HG03039 (cell line): ENCODE measurements around the gene CAMK1D.

Source experiments
- ATAC-seq: cut with Tn5 transposase; IDR thresholded peaks from one replicate; pipeline ENCODE4 v1.9.1; 2021; ENCODE audit warnings: mild to moderate bottlenecking, moderate library complexity; ENCODE audit not compliant: unreplicated experiment

The CAMK1D gene

DNA sequence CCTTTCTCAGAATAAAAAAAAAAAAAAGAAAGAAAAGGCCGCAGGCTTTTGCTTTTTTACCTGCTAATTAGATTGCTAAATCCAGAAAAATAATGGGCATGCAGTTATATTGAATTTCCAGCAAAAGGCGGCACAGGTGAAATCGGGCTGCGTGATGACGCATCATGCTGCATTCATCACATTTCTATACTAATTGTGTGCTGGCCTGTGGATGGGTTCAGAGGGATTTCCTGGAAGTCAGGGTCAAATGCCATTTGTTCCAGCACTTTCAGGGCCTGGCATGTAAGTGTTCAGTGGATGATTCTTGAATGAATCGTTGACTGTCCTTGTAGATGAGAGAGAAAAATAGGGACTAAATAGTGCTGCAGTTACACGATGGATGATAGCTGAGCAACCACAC is 292.7 kb downstream of the CAMK1D start:
- ATAC-seq = no peak

- no peak for ATAC-seq
Observed at GRCh38 chr10:12643279-12643678, 293.9 kb downstream of the CAMK1D start.

GRCh38 chr10:12644380-12645144 is 295.2 kb downstream of the CAMK1D start:
- no peak for ATAC-seq

- no peak for ATAC-seq
Observed at GRCh38 chr10:12645449-12645848, 296.1 kb downstream of the CAMK1D start.

GRCh38 chr10:12649012-12649584 is 299.8 kb downstream of the CAMK1D start:
- no peak for ATAC-seq

DNA sequence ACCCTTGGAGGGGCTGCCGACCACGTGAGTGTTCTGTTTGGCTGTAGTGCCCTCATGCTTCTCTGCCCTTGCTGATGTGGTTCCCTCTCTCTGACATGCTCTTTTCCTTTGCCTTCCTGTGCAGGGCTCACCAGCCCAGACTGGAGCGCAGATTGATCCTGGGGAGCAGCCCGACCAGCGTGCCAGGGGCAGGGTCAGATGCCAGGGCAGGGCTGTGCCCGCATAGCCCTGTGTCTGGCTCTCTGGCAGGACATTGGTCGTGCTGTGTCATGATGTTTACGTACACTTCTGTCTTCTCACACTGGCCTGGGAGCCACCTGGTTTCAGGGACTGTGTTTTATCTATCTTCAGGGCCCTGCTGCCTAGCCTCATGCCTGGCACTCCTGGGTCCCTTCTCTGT is 300.8 kb downstream of the CAMK1D start:
- ATAC-seq = no peak

GRCh38 chr10:12650538-12651298 is 301.4 kb downstream of the CAMK1D start:
- no peak for ATAC-seq

DNA sequence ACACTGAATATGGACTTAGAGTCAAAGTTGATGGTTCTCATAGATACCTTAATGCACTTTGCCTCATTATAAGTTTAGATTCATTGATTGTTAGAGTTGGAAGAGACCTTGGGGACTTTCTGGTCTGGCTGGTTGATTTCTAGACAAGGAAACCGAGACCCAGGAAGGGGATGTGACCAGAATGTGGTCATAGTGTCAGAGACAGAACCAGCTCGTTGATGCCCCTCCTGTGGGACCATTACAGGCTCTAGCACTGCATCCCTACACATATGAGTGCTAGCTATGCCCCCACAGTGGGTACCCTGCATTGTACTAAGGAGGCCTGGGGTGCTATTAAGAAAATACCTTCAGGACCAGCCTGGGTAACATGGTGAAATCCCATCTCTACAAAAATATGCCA is 306.6 kb downstream of the CAMK1D start:
- no peak for ATAC-seq

DNA sequence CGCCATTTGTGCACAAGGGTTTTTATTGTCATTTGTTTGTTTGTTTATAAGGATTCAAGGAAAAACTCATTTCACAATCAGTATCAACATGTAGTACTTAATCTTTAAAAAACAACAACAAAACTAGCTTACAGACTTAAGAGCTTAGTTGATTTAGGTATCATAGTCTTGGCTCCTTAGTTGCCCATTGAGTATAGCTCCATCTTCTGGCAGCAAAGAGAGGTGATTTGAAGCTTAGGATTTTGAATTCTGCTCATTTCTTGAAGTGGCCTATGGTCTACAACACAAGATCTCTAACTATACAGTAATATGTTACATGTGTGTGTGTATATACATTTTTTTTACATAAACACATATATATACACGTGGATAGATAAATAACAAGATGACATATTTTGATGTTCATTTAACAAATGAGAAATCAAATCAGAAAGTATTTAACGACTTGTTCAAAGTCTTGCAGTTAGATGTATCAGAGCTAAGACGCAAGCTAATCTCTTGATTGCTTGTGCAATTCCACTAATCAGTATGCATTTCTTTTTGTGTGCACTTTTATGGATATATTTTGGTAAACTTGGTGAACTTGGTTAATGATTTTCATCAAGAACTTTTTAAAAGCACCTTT is 307.3 kb downstream of the CAMK1D start:
- no peak for ATAC-seq

DNA sequence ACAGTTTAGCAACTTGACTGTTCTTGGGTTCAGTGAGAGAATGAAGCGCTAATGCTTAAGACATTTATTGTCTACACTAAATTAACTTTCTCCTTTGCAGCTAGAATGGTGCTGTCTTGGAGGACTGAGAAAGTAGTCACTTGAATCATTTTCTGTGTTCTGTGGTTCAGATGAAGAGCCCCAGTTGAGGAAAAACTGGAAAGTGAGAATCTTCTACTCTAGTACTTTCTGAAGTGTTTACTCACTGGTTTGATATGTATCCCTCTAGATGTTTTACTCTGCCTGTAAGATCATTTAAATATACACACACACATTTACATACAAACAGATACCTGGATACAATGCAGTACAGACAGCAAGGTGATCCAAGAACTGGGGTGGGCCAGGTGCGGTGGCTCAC is 308.1 kb downstream of the CAMK1D start:
- ATAC-seq = no peak

DNA sequence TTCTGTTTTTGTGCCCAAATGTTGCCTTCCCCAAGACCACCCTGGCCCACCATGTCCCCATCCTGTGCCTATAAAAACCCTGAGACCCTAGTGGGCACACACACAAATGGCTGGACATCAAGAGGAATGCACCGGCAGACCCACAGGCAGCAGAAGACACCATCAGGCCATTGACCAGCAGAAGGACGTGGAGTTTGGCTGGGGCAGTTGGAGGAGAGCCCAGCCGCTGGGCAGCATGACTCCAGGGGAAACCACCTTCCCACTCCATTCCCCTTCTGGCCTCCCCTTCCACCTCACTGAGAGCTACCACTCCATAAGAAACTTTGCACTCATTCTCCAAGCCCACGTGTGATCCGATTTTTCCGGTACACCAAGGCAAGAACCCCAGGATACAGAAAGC is 309.2 kb downstream of the CAMK1D start:
- no peak for ATAC-seq

- no peak for ATAC-seq
Observed at GRCh38 chr10:12659706-12660105, 310.4 kb downstream of the CAMK1D start.

DNA sequence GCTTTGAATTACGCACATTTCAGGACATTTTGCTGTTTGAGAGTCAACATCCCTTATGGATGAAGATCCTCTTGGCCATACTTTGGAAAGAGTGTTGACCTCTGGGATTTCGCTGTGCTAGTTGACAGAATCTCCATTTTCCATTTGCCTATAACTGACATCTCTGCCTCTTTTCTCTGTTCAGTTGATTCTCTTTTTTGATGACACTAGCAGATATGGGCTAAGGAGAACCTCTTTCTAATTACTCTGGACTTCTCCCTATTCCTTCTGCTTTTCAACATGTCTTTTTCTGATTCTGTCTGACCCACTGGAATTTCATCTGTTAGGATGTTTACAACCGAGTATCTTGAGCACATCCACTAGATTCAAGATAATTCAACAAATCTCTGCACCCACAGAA is 311.5 kb downstream of the CAMK1D start:
- ATAC-seq = no peak

DNA sequence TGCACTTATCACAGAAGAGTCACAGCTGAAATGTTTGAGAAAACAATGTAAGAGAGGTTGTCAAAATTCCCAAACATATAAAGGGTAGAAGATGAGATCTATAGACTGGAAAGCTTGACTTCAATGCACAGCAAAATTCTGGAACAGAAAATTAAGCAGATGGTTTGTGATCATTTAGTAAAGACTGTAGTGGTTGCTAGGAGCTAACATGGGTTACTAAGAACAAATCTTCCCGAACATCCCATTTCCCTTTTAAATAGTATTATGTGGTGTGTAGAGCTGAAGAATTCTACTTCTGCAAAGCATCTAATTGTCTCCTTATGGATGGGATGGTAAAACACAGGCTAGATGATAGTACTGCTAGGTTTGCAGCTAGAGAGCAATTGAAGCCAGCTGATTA is 312.3 kb downstream of the CAMK1D start:
- no peak for ATAC-seq

GRCh38 chr10:12663863-12664262 is 314.5 kb downstream of the CAMK1D start:
- no peak for ATAC-seq

DNA sequence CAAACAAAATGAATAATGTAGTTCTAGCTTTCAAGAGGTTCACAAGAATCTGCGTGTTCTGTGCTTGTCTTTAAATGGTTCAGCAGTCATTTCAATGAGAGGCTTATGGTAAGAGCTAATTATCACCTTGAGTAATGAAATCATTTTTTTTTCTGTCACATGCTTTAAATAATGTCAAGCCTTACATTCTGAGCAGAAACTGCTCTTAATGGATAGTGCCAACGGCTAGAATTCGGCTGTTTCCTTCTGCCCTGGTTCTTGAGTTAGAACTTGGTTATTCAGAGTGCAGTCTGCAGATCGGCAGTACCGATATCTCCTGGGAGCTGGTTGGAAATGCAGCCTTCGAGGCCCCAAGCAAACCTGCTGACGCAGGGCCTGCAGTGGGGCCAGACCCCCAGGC is 316.2 kb downstream of the CAMK1D start:
- ATAC-seq = no peak

DNA sequence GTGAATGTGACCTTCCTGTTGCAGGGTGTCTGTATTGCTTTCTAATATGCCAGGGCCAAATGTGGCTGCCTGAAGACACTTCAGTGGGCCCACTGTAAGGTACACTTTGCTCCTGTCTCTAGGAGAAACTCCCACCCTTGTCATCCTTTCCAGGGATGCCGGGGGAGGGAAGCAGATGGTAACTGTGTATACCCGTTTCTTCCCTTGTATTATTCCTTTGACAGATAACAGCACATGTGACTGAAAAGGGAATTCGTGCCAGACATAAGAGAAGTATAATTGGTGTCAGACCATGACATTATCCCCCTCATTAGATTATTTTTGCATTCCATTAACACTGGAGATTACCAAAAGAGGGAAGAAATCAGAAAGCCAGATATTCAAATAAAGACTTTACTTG is 317.7 kb downstream of the CAMK1D start:
- no peak for ATAC-seq

GRCh38 chr10:12668634-12669033 is 319.3 kb downstream of the CAMK1D start:
- ATAC-seq = no peak

GRCh38 chr10:12670004-12670403 is 320.7 kb downstream of the CAMK1D start:
- no peak for ATAC-seq

- no peak for ATAC-seq
Observed at GRCh38 chr10:12675186-12675585, 325.8 kb downstream of the CAMK1D start.

GRCh38 chr10:12679636-12680035 is 330.3 kb downstream of the CAMK1D start:
- ATAC-seq = no peak

DNA sequence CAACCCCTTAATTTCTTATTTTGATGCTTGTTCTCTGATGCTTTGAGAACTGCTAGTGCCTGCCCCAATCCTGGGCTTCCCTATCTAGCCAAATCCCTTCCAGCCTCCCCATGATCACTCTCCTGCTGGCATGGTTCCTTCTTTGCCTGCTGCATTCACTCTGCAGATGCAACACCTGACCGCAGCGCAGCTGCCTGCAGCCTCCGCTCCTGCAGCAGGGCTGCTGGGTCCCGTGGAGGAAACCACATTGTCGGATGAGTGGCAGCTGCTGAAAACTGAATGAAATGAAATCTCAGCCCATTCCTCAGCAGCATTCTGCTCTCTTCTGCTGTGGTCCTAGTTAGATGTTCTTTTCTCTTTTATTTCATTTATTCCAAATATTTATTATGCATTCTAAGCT is 331.9 kb downstream of the CAMK1D start:
- no peak for ATAC-seq
